BE2C (cell line): ENCODE measurements around the gene SAE1.

Experiments
- DNase-seq: peaks from one replicate; pipeline ENCODE4 v3.0.0-alpha.2; 2020
- H3K27me3 ChIP-seq: fragments of 250-450 bp; sonication (Bioruptor Pico); 2 replicates; pipeline ENCODE4 v1.5.1; 2020; ENCODE audit warnings: mild to moderate bottlenecking
- H3K36me3 ChIP-seq: fragments of 250-450 bp; sonication (Bioruptor Pico); 2 replicates; pipeline ENCODE4 v1.5.1; 2020; ENCODE audit warnings: mild to moderate bottlenecking
- H3K4me1 ChIP-seq: fragments of 250-450 bp; sonication (Bioruptor Pico); 2 replicates; pipeline ENCODE4 v1.5.1; 2020
- H3K4me3 ChIP-seq: 2 replicates; pipeline ENCODE4 v1.5.1; 2011; ENCODE audit warnings: low read depth, low read length
- H3K9me3 ChIP-seq: fragments of 250-450 bp; sonication (Bioruptor Pico); 2 replicates; pipeline ENCODE4 v1.5.1; 2020
- CTCF ChIP-seq: IDR thresholded peaks from 2 replicates; pipeline ENCODE4 v1.5.1; 2012; ENCODE audit warnings: mild to moderate bottlenecking, low read depth, low read length

The SAE1 gene

GRCh38 chr19:47153266-47153665 lies 22.6 kb downstream of the SAE1 start:
- TF ChIP-seq CTCF = no peak
- DNase-seq = no peak
- no peak overlapping the region for H3K4me3 ChIP-seq
- H3K9me3 ChIP-seq = no peaks in the 10 kb centered on the region
- no peaks in the 10 kb centered on the region for H3K27me3 ChIP-seq
- no peaks in the 10 kb centered on the region for H3K4me1 ChIP-seq
- peaks cover 93% of the 10 kb centered on the region for H3K36me3 ChIP-seq

- DNase-seq = no peak
- Histone ChIP-seq H3K27me3 (no peaks in the 10 kb centered on the region), H3K4me3 (no peak overlapping the region), H3K9me3 (no peaks in the 10 kb centered on the region), H3K36me3 (peaks cover 93% of the 10 kb centered on the region), H3K4me1 (no peaks in the 10 kb centered on the region)
- TF ChIP-seq CTCF = no peak
Measured at GRCh38 chr19:47155148-47155547, 24.5 kb downstream of the SAE1 start.

- Histone ChIP-seq H3K4me3 (no peak overlapping the region), H3K27me3 (no peaks in the 10 kb centered on the region), H3K9me3 (no peaks in the 10 kb centered on the region), H3K36me3 (peaks cover 88% of the 10 kb centered on the region), H3K4me1 (peaks cover 4% of the 10 kb centered on the region)
- no peak for TF ChIP-seq CTCF
- DNase-seq = no peak
Measured at GRCh38 chr19:47156861-47157430, 26.3 kb downstream of the SAE1 start.

- H3K4me3 ChIP-seq = no peak overlapping the region
- H3K4me1 ChIP-seq = peaks cover 4% of the 10 kb centered on the region
- TF ChIP-seq CTCF = no peak
- H3K9me3 ChIP-seq = no peaks in the 10 kb centered on the region
- H3K27me3 ChIP-seq = no peaks in the 10 kb centered on the region
- H3K36me3 ChIP-seq = peaks cover 81% of the 10 kb centered on the region
- no peak for DNase-seq
Measured at GRCh38 chr19:47157431-47158321, 27.0 kb downstream of the SAE1 start.

- no peak for DNase-seq
- TF ChIP-seq CTCF = no peak
- no peak overlapping the region for H3K4me3 ChIP-seq
- H3K9me3 ChIP-seq = no peaks in the 10 kb centered on the region
- H3K4me1 ChIP-seq = peaks cover 4% of the 10 kb centered on the region
- H3K36me3 ChIP-seq = peaks cover 74% of the 10 kb centered on the region
- H3K27me3 ChIP-seq = no peaks in the 10 kb centered on the region
Measured at GRCh38 chr19:47158367-47158791, 27.7 kb downstream of the SAE1 start.
